NCI-H510A treated with DMSO at 0.1 percent for 48 hours (cell line): ENCODE data around the gene MOB2.
A peak's percentile ranks its signal among the peaks of the same experiment; 100 is the strongest.

Experiments
- DNase-seq: peaks from one replicate; lab custom pipeline; 2025; lab: John Stamatoyannopoulos, UW

Gene MOB2

DNA sequence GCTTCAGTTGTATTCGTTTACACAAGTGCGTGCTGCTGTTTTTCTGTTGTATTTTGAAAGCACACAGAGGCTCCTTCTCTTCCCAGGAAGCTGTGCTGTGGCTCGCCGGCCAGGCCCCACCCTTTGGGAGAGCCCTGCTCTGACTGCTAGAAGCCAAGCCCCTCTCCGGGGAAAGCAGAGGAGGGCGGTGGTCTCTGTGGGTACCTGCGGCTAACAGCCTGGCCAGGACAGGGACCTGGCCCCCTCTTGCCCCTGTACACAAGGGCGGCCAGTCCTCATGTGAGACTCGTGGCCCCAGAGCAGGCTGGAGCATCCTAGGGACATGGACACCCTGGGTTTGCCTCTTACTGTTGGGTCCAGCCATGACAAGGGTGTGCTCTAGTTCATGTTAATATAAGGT lies 14.8 kb downstream of the MOB2 start:
- DNase-seq, result no peak

DNA sequence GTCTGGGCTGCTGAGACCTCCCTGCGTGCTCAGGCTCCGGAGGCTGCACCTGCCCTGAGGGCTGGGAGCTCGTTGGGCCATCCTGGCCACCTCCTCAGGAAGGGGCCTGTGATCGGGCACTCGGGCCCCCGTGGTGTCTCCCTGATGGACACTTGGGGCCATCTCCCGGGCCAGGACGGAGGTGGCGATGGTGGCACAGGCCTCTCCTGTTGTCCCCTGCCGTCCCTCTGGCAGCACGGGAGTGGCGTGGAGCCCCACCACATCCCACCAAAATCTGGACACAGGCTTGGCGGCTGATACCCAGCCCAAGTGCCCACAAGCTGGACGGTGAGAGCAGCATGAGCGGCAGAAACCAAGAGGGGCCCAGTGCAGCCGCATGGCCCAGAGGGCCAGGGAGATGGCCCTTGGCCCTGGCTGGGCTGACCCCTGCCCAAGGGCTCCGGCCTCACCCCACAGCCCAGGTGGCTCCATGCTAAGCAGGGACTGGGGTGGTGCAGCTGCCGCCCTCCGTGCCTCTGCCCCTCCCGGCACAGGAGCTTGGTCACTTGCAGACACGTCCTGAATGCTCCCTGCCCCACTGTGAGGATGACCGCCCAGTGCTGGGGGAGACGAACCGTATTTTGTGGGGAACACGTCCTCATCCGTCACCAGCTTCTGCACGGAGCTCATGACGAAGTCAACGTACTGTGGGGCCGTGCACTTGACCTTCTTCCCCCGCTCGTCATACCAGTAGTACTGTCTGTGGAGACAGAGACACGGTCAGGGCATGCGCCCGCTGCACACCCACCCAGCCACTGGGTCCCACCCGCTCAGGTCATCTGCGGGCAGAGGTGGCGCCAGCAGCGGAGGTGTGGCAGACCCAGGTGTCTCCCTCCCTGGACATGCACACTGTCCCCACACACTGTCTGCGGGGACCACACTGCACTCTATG lies 15.6 kb downstream of the MOB2 start:
- DNase-seq, result no peak

DNA sequence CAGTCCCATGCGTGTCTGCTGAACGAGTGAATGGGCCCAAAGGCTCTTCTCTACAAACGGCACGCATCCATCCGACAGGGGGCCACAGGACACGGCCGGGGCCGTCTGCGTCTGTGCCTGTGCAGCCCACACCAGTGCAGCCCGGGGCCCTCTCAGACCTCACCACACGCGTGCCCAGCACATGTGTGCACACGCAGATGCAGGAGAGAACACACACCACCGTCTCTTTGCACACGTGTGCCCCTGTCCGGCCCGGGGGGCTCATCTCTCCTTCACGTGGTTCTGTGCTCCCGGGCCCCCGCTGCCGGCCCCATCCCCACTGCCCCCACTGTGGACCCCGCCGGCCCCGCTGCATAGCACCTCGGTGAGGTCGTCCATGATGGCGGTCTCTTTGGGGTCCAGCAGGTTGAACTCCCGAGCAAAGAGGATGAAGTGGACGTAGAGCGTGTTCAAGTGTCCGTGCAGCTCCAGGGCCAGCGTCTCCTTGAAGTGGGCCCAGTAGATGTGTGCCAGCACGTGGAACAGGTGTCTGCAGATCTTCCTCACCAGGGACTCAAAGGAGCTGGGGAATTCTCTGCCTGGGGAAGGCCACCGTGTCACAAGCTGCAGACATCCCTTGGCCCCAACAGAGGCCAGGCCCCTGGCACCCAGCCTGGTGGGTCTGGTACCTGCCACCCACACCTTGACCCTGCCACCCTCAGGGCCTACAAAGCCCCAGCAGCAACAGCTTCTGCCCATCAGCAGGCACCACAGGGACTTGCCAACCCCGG lies 16.5 kb downstream of the MOB2 start:
- DNase-seq, result no peak

DNA sequence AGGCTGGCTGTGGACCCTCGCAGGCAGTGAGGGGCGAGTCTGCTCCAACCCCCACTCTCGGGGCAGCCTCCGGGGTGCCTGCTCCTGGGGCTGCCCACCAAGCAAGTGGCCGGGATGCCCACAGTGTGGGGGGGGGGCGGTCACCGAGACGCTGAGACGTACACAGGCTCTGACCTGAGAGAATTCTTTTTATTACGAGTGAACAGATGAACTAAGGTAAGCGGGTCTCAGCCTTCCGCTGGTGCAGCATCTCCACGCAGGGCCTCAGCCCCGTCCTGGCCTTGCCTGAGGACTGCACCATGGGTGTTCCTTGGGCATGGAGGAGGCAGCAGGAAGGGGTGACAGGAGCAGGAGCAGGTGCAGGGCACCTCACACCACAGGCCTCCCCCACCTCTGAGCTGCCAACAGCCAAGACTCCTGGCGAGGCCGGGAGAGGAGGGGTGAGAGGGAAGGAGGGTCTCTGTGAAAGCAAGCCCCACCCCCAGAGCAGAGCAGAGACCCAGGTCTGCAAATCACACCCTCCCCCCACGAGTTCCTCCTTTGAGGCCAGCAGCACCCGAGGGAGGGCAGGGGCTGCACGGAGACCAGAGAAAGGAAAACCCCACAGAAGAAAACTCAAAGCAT lies 17.2 kb downstream of the MOB2 start:
- no peak for DNase-seq

DNA sequence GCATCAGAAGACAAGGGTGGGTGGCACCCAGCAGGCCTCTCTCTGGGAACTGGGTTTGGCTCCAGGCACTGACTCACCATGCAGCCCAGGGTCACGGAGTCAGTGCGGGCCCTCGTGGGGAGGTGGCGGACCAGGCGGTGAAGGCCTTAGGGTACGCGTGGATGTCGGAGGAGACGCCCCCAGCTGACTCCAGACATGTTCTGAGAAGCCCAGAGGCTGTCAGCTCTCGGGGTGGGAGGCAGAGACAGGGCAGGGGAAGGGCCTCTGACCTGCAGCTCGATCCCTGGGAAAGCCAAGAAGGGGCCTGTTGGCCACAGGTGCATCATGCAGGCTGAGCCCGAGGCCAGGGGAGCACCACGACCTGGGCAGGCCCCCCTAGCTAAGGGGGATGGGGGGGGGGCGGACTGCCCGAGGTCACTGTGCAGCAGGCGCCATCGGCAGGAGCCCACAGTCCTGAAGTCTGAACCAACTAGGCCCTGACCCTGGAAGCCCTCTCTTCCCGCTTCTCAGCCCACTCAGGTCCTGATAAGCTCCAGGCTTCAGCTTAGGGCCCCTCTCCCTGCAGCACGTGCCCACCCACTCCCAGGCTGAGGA lies 18.0 kb downstream of the MOB2 start:
- no peak for DNase-seq

DNA sequence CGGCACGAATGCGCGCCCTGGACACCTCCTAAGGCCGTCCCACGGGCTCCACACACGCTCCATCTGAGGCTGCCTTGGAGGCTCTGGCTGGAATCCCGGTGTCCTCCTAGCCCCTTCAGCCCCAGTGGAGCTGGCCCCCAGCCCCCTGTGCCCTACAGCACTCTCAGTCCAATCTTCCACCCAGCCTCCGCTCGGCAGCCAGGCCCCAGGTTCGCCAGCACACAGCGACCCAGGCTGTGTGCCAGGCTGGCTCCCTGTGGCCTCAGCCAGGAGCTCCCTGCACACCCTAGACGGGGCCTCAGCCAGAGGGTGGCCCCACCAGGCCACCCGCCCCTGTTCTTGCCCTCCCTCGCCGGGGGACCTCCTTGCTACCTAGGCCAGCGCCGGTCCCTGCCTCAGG lies 18.6 kb downstream of the MOB2 start:
- DNase-seq, result no peak

DNA sequence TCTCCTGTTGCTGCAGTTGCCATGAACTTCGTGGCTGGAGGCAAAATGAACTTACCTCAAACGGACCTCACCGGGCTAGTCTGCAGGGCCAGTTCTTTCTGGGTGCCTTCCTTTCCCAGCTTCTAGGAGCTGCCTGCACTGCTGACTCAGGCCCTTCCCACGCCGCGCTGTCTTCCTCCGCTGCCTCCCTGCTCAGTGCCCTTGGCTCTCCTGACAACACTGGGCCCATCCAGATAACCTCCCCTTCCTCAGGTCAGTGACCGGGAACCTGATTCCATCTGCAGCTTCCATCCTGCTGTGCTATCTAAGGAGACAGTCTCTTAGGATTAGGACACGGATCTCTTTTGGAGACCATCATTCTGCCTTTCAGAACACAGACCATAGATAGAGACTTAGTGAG lies 19.3 kb downstream of the MOB2 start:
- no peak for DNase-seq

DNA sequence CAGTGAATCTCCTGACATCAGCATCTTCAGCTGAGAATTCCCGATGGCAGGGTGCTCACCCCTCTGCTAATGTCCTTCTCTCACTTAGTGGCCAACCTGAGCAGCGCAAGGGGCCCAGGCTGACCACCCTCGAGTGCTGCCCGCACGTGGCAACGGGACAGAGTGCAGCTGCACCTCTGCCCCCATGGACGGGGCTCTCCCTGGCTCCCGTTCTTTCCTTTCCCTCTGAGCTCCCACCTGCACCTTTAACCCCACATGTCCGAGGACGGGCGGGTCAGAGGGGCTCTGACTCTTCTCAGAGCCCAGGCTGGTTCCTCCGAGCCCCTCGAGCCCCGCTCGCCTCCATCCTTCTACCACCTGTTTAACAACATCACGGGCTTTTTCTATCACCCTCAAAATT lies 19.8 kb downstream of the MOB2 start:
- DNase-seq, result no peak

DNA sequence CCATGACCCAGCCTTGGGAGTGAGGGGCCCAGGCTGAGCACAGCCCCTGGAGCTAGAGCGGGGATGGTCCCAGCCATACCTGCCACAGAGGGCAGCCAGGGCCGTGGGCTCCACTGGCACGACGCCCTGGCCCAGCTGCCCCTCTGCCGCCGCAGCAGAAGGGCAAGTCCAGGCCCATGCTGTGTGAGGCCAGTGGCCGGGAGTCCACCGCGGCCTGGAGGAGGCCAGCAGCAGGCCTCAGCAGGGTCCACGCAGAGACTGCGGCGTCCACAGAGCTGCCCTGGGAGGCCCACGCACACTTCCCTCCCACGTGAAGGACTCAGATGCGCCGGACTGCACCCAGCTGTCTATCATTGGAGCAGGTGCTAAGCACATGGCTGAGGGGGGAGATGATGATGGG lies 23.5 kb downstream of the MOB2 start:
- DNase-seq, result no peak

DNA sequence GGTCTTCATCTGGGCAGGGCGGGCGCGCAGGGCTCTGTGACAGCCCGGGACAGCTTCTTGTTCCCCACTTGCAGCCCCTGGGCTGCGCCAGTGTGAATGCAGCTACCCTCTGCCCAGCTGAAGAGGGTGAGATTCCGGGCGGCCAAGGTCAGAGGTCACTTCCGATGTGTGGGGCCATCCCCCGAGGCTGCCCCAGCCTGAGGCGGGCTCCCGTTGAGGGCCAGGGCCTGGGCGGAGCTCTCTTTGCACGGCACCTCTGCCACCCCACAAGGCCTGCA lies 23.9 kb downstream of the MOB2 start:
- no peak for DNase-seq

DNA sequence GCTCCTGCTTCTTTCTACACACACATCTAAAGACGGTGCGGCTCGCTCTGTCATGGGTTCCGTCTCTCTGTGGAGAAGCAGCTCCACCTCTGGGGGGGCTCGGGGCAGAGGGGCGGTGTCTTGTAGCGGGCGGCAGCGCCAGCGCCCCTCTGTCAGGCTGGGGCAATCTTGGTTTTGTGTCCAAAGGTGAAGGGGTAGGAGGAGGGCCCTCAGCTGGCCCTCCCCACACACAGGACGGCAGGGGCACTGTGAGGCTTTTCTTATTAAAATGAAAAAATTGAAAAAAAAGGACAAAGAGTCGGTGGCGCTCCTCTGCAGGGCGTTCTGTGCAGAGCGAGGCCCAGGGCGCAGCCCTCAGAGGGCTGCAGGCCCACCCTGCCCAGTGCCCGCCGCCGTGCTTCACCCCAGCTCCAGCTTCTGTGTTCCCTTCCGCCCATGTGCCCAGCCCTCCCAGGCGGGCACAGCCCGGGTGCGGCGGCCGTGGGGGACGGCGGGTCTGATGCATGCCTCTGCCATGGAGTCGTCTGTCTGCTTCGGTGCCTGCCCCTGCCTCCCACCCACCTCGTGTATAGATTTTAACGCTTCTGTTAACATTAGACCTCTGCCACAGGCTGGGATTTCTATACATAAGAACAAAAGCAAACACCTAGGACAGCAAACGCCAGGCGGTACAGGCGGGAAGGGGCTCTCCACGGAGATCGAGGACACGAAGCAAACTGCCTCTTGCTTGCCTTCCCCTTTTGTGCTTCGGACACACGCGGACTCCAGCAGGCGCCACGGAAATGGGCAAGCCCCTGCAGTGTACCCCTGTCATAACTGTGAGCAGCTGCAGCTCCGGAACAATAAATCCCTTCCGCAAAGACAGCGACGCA lies 24.5 kb downstream of the MOB2 start:
- no peak for DNase-seq

DNA sequence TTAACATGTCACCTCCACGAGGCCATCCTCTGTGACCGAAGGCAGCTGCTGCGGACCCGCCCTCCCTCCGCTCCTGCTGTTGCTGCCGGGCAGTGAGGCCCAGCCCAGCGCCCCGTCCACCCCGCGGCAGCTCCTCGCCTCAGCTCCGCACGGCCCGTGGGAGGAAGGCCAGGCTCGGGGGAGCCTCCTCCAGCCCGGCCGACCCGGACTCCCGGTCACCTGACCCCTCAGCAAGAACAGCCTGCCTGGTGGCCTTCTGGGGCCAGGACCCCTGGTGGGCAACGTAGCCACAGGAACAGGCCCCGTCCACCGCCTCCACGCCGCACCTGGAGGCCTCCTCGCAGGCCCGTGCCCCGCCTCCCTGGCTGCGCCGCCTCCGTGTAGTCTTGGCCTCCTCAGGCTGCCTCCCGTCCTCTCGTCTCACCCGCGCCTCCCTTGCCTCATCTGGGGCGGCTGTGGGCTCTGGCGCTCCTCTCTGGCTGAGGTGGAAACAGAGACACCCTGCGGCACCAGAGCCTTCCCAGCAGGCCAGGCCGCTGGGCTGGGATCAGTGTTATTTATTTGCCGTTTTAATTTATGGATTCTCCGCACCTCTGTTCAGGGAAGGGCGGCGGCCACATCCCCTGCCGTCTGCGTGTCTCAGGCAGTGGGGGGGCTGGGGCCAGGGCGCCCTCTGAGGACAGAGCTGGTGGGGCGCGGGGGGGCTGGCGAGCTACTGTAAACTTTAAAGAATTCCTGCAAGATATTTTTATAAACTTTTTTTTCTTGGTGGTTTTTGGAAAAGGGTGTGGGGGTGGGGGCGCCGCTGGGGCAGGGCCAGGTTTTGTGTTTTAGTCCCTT lies 25.4 kb downstream of the MOB2 start:
- DNase-seq, result no peak

DNA sequence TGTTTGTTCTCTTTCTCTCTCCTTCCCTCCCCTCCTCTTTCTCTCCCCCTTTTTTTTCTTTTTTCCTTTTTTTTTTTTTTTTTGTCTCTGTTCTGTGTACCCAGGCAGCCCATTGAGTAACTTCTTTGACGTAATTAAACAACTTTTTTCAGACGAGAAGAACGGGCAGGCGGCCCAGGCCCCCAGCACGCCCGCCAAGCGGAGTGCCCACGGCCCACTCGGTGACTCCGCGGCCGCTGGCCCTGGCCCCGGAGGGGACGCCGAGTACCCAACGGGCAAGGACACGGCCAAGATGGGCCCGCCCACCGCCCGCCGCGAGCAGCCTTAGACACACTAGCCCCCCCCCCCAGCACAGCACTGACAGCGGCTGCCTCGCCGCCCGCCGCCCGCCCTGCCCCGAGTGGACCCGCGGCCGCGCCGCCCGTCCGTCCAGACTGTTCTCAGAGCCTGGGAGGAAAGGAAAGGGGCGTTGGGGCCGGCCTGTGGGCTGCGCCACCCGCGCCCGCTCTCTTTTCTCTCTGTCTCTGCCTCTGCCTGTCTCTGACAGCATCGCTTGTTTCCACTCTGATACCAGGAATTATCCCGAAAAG lies 26.1 kb downstream of the MOB2 start:
- no peak for DNase-seq

DNA sequence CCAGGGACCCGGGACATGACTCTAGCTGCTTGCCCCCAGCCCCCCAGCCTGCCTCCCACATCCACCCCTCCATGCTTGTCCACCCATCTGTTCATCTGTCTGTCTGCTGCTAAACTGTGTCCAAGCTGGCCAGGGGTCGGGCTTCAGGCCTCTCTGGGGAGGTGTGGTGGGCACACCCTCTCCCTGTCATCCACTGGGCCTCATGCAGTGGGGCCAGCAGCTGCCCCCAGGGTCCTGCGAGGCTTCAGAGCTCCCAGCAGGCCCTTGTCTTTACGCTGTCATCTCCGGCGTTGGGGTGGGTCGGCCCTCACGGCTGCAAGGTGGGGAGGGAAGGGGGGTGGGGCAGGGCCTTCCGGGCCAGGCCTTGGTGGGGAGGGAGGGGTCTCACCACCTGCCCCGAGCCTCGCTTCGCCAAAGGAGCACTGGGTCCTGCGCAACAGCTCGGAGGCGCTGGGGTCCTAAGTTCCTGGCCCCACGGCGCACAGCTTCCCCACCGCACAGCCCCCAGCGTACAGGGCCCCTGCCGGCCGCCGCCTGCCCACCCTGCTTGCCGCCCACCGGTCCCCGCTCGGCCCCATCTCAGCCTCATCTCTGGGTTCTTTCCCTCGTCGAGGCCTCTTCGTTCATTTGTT lies 26.7 kb downstream of the MOB2 start:
- no peak for DNase-seq

DNA sequence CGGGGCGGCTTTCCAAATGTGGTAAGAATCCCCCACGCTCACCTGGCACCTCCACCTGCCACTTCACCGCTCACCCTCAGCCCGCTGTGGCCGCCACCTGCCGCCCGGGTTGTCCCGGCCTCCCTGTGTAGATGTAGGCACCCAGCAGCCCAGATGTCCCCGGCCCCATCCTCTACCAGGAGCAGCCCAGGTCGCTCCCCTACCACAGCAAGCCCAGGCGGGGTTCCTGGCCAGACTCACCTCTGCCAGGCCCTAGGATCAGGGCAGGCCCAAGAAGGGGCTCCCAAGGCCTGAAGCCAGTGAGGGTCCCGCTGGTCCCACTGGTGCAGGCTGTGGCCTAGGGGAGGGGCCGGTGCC lies 27.4 kb downstream of the MOB2 start:
- no peak for DNase-seq

DNA sequence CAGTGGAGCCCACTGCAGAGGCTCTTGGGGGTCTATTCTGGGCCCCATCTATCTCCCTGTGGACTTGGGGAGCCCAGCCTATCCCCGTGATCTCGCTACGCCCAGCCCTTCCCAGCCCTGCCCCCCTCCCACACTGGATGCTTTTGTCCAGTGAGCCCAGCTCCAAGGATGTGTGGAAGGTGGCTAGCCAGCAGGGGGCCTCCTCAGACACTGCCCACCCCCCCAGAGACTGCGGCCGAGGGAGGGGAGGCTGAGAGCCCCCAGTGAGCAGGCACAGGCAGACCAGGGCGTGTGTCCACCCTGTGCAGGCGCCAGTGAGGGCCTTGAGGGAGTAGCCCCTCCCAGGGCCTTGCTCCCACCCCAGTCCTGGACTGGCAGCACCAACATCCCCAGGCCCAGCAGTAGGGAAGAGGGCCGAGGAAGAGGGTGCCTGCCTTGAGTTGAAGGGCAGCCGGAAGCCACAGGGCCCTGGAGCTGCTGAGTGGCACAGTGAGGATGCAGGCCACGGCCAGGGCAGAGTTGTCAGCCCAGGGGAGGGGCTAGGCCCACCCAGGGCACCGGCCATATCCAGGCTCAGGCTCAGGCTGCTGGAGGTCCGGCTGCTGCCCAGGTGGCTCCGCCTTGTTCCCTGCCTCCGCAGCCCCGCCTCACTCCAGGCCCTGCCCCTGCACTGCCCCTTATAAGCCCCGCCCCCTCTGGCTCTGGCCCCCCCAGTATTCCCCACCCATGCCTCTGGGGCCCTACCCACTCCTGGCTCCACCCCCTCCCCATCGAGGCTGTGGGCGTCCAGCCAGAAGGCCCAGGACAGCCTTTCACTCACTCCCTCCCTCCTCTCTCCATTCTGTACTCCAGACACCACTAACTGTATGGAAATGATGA lies 28.0 kb downstream of the MOB2 start:
- DNase-seq, result peak; percentile 80

DNA sequence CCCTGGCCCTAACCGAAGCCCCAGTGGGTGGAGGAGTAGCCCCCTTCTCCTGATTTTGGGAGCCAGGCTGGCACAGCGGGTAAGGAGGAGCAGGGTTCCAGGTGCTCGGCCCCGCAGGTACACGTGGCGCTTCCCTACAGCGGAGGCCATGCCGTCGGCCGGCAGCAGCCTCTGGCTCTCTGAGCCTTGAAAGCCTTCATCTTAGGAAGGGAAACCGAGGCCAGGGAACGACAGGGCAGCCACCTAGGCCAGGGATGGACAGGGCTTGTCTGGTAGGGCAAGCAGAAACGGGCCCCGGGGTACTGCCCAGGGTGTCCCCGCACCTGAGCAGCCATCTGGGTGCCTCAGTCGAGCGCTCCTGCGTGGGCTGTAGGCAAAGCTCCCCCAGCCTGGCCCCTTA lies 28.7 kb downstream of the MOB2 start:
- DNase-seq, result no peak

DNA sequence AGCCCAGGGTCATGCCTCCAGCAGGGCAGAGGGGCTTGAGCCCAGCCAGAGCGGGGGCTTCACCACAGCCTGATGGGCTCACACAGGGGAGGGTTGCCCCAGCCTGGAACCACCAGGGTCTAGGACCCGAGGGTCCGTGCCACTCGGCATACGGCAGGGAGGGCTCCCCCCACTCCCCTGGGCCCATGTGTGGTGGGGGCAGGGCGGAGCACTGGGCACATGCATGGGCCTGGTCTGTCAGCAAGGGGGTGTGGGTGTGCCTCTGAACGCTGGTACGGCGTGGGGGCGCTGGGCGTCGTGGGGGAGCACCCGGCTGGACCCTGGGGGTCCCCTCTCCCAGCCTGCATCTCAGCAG lies 29.3 kb downstream of the MOB2 start:
- no peak for DNase-seq
